Glomerular visceral epithelial cell (primary cell): ENCODE measurements around the gene PCBD2.
"Not testable (repeated sequence)": the region's sequence is repeated elsewhere in the genome, so short reads cannot be mapped to it uniquely, and the experiment has no call there.

Experiments used
- DNase-seq: peaks from one replicate; pipeline ENCODE4 v3.0.0-alpha.2; 2016; ENCODE audit errors: extremely low spot score

PCBD2 gene

GRCh38 chr5:134904610-134905245 is at the start of gene PCBD2:
PCBD2 (plus strand) TSS chr5:134905131; CDS start chr5:134905140, 9 bp downstream.
- peak; percentile 95 for DNase-seq

DNA sequence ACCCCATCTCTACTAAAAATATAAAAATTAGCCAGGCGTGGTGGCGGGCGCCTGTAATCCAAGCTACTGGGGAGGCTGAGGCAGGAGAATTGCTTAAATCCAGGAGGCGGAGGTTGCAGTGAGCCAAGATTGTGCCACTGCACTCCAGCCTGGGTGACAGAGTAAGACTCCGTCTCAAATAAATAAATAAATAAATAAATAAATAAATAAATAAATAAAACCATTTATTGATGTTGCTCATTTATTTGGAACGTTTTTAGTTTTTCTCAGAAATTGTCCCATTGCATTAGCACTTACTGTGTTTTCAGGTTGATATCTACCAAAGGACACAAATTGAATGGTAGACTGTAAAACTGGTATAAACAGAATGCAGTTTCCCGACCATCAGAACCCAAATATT is 48.5 kb upstream of the PCBD2 start:
- DNase-seq = not testable (repeated sequence)

- DNase-seq = no peak
Measured at GRCh38 chr5:134857401-134857800, 47.5 kb upstream of the PCBD2 start.

DNA sequence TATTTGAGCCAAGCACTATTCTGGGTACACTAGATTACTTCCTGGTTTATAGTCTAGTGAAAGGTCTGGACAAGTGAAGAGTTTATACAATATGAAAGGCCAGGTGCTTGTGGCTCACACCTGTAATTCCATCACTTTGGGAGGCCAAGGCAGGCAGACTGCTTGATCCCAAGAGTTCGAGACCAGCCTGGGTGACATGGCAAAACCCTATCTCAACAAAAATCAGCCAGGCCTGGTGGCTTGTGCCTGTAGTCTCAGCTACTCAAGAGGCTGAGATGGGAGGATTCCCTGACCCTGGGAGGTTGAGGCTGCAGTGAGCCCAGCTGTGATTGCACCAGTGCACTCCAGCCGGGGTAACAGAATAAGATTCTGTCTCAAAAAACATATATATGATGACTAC is 40.2 kb upstream of the PCBD2 start:
- no peak for DNase-seq

GRCh38 chr5:134873494-134873893 is 31.4 kb upstream of the PCBD2 start:
- DNase-seq = no peak

DNA sequence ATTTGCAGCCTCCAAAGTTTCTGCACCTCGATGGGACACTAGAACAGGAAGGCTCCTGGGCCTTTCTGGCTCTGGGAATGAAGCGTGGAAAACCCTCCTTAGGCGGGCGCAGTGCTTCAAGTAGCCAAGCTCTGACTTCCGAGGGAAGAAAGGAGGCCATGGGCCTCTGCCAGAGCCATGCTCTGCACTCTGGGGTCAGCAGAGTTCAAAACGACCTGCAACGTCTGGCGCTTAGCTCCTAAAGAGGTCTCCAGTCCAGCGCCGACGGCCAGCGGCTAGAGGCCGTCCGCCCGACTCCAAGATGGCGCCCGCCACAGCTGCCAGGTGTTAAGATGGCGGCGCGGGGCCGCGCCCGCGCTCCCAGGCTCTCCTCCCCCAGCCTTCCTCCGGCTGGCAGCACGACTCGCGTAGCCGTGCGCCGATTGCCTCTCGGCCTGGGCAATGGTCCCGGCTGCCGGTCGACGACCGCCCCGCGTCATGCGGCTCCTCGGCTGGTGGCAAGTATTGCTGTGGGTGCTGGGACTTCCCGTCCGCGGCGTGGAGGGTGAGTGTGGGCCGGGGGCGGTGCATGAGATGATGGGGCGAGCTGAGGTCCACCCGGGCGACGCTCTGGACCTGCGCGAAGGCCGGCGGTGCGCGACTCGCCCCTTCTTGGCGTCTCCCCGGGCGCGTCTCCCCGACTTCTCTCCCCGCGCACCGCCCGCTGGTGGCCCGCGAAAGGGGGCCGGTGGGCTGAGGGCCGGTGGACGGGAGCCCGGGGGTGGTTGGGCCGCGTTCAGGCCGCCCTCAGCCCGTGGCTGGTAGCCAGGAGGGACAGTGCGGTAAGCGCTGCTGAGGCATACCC is 30.7 kb upstream of the PCBD2 start, which contains the start of gene TXNDC15:
TSS of gene TXNDC15 (plus strand) at position 385 of the 844 bp plus-strand sequence. CDS start at position 442, 57 bp downstream.
- peak; percentile 86 for DNase-seq

- DNase-seq = peak; percentile 70
Measured at GRCh38 chr5:134874831-134875655, 29.9 kb upstream of the PCBD2 start.

DNA sequence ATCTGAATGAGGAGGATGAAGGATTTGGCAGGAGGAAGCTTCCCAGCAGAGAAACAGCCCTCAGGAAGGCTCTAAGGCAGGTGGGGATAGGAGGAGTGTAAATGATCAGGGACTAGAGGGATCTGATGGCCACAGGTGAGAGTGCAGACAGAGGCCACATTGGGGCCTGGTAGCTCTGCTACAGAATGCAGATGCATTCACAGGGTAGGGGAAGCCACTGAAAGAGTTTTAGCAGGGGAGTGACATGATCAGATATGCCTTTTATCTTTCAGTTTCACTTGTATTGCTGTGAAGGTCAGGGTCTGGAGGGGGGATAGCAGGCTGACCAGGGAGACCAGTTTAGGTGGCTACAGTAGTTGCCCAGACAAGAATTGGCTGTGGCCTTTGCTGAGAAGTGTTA is 27.8 kb upstream of the PCBD2 start:
- no peak for DNase-seq

- no peak for DNase-seq
Measured at GRCh38 chr5:134878403-134878802, 26.5 kb upstream of the PCBD2 start.

- DNase-seq = no peak
Measured at GRCh38 chr5:134879456-134879855, 25.5 kb upstream of the PCBD2 start.

DNA sequence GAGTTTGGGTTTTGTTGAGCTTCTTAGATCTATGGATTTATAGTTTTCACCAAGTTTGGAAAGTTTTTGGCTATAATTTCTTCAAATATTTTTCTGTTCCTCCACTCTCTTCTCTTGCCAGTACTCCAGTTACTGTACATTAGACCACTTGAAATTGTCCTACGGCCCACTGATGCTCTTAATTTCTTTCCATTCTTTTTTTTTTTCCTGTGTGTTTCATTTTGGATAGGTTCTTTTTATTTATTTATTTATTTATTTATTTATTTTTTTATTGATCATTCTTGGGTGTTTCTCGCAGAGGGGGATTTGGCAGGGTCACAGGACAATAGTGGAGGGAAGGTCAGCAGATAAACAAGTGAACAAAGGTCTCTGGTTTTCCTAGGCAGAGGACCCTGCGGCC is 24.0 kb upstream of the PCBD2 start:
- DNase-seq = not testable (repeated sequence)

GRCh38 chr5:134881711-134882110 is 23.2 kb upstream of the PCBD2 start:
- not testable (repeated sequence) for DNase-seq

- no peak for DNase-seq
Measured at GRCh38 chr5:134887593-134888159, 17.3 kb upstream of the PCBD2 start.

DNA sequence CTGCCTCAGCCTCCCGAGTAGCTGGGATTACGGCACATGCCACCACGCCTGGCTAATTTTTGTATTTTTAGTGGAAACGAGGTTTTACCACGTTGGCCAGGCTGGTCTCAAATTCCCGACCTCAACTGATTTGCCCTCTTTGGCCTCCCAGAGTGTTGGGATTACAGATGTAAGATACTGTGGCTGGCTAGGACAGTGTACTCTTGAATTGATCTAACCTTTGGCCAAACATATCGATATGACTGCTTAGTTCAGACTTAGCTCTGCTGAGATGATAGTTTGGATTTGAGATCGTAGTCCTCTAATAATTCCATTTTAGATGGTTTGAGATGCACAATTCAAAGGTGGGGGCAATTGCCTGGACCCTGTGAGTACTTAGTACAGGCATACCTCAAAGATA is 15.6 kb upstream of the PCBD2 start:
- no peak for DNase-seq

- no peak for DNase-seq
Measured at GRCh38 chr5:134891473-134891872, 13.5 kb upstream of the PCBD2 start.

DNA sequence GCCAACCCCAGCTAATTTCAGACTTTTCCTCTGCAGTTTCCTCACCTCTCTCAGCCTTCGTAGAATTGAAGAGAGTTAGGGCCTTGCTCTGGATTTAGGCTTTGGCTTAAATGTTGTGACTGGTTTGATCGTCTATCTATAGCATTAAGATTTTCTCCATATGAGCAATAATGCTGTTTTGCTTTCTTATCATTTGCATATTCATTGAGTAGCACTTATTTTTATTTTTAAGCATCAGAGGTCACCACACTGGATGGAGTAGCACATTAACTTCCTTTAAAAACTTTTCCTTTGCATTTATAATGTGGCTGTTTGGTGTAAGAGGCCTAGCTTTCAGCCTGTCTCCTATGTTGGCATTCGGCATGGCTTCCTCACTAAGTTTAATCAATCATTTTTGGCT is 12.6 kb upstream of the PCBD2 start:
- no peak for DNase-seq

GRCh38 chr5:134892926-134893325 is 12.0 kb upstream of the PCBD2 start:
- no peak for DNase-seq

DNA sequence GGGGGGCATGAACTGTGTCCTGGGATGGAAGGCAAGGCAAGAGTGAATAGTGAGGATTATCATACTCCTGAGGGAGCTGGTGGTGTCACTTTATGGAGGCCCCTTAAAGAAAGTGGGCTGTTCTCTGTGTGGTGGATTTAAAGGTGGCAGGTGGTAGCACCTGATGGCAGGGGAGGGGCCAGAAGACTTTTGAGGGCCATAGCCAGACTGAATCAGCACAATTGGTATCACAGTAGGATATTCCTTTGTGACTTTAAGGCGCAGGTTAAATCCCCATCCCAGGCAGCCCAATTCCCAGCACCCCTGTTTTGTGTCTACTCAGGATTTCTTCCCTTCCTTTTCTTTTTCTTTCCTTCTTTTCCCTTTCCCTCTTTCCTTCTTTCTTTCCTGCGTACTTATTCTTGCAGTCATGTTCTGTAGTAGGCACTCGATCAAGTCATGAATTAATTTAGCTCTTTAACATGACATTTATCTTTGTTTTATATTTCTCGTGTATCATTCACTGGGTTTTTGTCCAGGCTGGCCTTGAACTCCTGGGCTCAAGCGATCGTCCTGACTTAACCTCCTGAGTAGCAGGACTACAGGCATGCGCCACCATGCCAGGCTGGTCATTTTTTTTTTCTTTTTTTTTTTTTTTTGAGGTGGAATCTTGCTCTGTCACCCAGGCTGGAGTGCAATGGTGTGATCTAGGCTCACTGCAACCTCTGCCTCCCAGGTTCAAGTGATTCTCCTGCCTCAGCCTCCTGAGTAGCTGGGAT is 11.0 kb upstream of the PCBD2 start:
- DNase-seq = no peak

DNA sequence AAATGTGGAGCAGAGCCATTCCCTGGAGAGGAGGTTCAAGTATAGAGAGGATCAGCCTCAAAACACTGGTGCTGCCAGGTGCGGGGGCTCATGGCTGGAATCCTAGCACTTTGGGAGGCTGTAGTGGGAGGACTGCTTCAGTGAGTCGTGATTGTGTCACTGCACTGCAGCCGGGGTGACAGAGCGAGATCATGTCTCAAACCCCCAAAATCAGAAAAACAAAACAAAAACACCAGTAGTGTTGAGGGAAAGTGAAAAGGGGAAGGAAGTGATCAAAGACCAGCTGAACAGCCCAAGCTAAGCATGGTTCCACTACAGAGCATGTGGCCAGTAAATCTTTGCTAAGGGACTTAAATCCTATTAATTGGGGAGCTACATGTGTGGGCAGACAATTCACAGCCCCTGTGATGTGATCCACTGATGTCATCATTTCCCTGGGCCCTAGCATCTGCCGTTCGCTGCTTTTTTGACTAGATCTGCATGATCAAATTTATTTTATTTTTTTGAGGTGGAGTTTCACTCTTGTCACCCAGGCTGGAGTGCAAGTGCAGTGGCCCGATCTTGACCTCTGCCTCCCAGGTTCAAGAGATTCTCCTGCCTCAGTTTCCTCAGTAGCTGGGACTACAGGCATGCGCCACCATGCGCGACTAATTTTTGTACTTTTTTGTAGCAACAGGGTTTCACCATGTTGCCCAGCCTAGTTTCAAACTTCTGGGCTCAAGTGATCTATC is 2.7 kb upstream of the PCBD2 start:
- no peak for DNase-seq

DNA sequence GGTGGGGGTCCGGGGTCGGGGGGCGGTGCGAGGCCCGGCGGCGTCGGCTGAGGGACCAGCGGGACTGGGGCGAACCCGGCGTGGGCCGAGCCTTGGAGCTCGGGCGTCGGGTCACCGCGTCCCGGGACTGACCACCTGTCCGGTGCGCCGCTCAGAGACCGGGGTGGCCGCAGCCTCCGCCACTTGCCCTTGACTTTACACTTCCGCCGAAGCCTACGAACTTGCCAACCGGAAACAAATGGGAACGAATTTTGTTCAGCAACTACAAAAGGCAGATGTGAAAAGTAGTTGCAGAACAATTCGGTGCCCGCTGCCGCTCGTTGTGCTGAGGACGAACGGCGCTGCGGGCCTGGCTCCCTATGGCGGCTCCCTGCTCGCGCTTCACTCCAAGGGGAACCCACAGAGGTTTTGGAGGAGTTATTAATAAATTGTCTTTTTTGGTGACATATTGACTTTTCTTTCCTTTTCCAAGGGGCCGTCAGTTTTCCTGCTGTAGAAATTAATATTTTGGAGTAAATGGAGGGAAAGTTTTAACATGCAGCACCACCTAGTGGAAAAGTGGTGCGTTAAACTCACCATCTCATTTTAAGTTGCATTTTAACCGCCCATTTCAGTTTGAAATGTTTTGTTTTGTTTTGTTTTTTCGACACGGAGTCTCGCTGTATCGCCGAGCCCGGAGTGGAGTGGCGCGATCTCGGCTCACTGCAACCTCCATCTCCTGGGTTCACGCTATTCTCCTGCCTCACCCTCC is 490 bp downstream of the PCBD2 start:
- peak; percentile 75 for DNase-seq
